Mucosa of descending colon (tissue), 3 donors: ENCODE results near the gene SLC25A21. TPM values are rescaled to one million over a fixed set of nuclear protein-coding genes. Genes with fewer than 3 reads are reported as not detected.

ENCODE experiments used
- ATAC-seq: fragments of 200-7000 bp; cut with Tn5 transposase; one replicate; pipeline ENCODE4 v1.9.1; 2020; ENCODE audit warnings: mild to moderate bottlenecking, moderate library complexity
- DNase-seq, 3 donors: peaks; one replicate each; pipeline ENCODE4 v3.0.0-alpha.2; 2020
- H3K36me3 ChIP-seq: fragments of 200-600 bp; one replicate; pipeline ENCODE4 v1.8.0; 2021; ENCODE audit warnings: low read depth, mild to moderate bottlenecking
- H3K4me1 ChIP-seq: fragments of 200-600 bp; one replicate; pipeline ENCODE4 v1.8.0; 2021; ENCODE audit warnings: low read depth, mild to moderate bottlenecking
- H3K4me3 ChIP-seq: fragments of 200-600 bp; one replicate; pipeline ENCODE4 v1.8.0; 2021; ENCODE audit warnings: mild to moderate bottlenecking
- H3K9me3 ChIP-seq: fragments of 200-600 bp; one replicate; pipeline ENCODE4 v1.8.0; 2021; ENCODE audit warnings: mild to moderate bottlenecking
- intact Hi-C, 2 donors: fragments of 100-400 bp; cut with DNase I in 1 of 2; cut with micrococcal nuclease in 1 of 2; formaldehyde crosslinking; loops; one replicate each; pipeline versions ENCODE4 v1.11.0 to v1.11.1; 2022; cut with DNase I, micrococcal nuclease
- total RNA-seq, 3 donors: library from RNA; stranded (reverse); fragmentation: NEBNext Ultra II Directional in 2 of 3; extraction: Animal tissue kit (Norgen Biotek cat#: 25700) in 2 of 3; gene quantifications; one replicate each; pipeline versions ENCODE4 v1.2.1 to v1.2.4, GENCODE V29; 2021 to 2023
- TF ChIP-seq, protein P1 (sequence below): fragments of 200-600 bp; IDR thresholded peaks from one replicate; pipeline ENCODE4 v1.8.0; 2022; ENCODE audit warnings: antibody characterized with exemption, mild to moderate bottlenecking
- donor health status: DM: no; HTN: no; CAD: no; lungs with moderate emphysema.
- donor health status: DM: no; HTN: no; CAD: no.
- donor health status: DM: no; HTN: yes; CAD: no.

Gene SLC25A21
- total RNA-seq, 3 donors from 2014 or later = 0.31 to 1.4 (median 0.61) TPM

GRCh38 chr14:36928432-36928831 is 244.0 kb downstream of the SLC25A21 start:
- no peak overlapping the region for H3K4me3 ChIP-seq
- no peaks in the 10 kb centered on the region for H3K4me1 ChIP-seq
- ATAC-seq = no peak
- TF ChIP-seq, protein P1, sequence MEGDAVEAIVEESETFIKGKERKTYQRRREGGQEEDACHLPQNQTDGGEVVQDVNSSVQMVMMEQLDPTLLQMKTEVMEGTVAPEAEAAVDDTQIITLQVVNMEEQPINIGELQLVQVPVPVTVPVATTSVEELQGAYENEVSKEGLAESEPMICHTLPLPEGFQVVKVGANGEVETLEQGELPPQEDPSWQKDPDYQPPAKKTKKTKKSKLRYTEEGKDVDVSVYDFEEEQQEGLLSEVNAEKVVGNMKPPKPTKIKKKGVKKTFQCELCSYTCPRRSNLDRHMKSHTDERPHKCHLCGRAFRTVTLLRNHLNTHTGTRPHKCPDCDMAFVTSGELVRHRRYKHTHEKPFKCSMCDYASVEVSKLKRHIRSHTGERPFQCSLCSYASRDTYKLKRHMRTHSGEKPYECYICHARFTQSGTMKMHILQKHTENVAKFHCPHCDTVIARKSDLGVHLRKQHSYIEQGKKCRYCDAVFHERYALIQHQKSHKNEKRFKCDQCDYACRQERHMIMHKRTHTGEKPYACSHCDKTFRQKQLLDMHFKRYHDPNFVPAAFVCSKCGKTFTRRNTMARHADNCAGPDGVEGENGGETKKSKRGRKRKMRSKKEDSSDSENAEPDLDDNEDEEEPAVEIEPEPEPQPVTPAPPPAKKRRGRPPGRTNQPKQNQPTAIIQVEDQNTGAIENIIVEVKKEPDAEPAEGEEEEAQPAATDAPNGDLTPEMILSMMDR = no peak
- intact Hi-C loops = no loop called here
- no peak for DNase-seq
- no peaks in the 10 kb centered on the region for H3K9me3 ChIP-seq
- no peaks in the 10 kb centered on the region for H3K36me3 ChIP-seq

DNA sequence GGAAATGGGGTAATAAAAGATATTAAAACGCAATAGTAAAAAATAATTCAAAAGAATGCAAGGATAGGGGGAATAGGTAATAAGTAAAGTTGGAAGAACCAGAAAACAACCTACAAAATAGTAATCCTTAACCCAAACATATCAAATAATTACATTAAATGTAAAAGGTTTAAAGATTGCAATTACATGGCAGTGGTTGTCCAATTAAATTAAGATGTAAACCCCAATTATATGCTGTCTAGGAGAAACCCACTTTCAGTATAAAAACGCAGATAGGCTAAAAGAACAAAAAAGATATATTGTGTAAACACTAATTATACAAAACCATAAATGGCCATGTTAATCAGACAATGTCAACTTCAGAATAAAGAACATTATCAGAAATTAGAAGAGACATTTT is 247.3 kb downstream of the SLC25A21 start:
- no peaks in the 10 kb centered on the region for H3K36me3 ChIP-seq
- H3K9me3 ChIP-seq = no peaks in the 10 kb centered on the region
- DNase-seq (no peak), ATAC-seq (no peak)
- no peaks in the 10 kb centered on the region for H3K4me1 ChIP-seq
- TF ChIP-seq, protein P1 = no peak
- no peak overlapping the region for H3K4me3 ChIP-seq
- intact Hi-C loops = no loop called here

GRCh38 chr14:36916668-36917067 is 255.7 kb downstream of the SLC25A21 start:
- Histone ChIP-seq H3K4me3 (no peak overlapping the region), H3K36me3 (no peaks in the 10 kb centered on the region), H3K9me3 (no peaks in the 10 kb centered on the region), H3K4me1 (no peaks in the 10 kb centered on the region)
- DNase-seq (no peak), ATAC-seq (no peak)
- intact Hi-C loops = no loop called here
- TF ChIP-seq, protein P1 = no peak

DNA sequence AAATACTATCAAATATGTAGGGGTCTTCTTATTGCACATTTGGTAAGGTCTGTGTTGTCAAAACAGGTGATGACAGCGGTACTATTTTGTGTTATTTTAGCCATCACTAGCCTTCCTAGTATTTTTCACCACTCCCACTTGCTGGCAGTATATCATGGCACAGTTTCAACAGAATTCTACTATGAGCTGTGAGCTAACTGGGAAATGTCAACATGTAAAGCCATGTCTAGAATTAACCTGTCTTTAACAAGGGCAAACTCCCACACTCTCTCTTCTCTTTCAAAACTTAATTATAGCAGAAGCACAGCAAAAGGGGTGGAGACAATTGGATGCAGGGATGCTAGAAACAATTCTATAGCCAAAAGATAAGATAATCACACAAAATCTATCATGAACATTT is 257.3 kb downstream of the SLC25A21 start:
- Histone ChIP-seq H3K9me3 (no peaks in the 10 kb centered on the region), H3K4me3 (no peak overlapping the region), H3K36me3 (no peaks in the 10 kb centered on the region), H3K4me1 (no peaks in the 10 kb centered on the region)
- ATAC-seq = no peak
- TF ChIP-seq, protein P1 = no peak
- intact Hi-C loops = no loop called here
- no peak for DNase-seq

DNA sequence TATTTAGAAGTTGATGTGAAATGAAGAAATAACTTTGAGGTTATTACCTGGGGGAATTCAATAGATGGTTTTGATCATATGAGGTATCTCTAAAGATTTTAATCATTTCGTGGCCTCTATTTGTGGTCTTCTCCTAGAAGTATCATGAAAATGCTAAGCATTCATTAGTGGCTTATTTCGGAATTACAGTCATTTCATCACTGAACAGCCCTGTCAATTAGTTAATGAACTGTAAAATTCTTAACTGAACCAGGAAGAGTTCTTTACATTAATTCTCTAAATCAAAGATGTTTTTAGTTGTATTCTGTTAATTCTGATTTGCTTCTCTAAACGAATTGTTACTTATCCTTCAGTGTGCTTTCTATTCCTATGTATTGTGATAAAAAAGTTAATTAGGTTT is 261.8 kb downstream of the SLC25A21 start:
- H3K36me3 ChIP-seq = no peaks in the 10 kb centered on the region
- H3K9me3 ChIP-seq = no peaks in the 10 kb centered on the region
- TF ChIP-seq, protein P1 = no peak
- H3K4me3 ChIP-seq = no peak overlapping the region
- no peak for ATAC-seq
- intact Hi-C loops = no loop called here
- H3K4me1 ChIP-seq = no peaks in the 10 kb centered on the region
- no peak for DNase-seq

DNA sequence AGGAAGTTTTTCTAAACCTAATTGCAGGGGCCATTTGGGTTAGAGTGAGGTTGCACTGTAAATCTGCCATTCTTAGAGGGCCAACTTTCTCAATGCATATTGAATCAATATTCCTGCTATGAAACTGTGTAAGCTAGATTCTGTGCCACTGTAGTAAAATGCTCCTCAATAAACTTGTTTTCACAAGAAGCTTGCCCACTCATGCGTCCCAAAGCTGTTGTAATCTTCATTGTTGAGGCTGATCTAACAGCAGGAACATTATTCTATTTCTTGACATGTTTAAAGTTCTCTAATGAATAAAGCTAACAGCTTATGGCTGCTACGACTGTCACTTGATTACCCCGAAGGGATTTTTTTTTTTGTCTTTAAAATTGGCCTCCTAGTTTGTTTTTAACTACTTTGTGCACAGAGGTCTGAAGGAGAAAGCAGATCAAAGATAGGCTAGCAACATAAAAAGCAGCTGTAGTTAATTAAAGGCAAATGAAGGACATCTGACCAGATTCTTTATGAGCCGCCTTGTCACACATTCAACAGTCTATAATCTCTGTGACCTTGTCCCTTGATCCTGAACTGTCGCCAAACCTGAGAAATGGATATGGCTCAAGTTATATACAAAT is 267.0 kb downstream of the SLC25A21 start:
- Histone ChIP-seq H3K4me3 (no peak overlapping the region), H3K36me3 (no peaks in the 10 kb centered on the region), H3K9me3 (no peaks in the 10 kb centered on the region), H3K4me1 (no peaks in the 10 kb centered on the region)
- intact Hi-C loops = no loop called here
- peak in 1 of 3 donors; percentile 4 for DNase-seq
- TF ChIP-seq, protein P1 = no peak
- peak; percentile 21 for ATAC-seq
